Left ventricle myocardium inferior (tissue), 1 donor: Measurements from ENCODE around the gene AGK. TPM values are rescaled to one million over a fixed set of nuclear protein-coding genes. Genes with fewer than 3 reads are reported as not detected.

Experiments
- DNase-seq: peaks from one replicate; pipeline ENCODE4 v3.0.0-alpha.2; 2020
- H3K27ac ChIP-seq: fragments of 200-600 bp; replicated peaks from 2 replicates; pipeline ENCODE4 v1.8.0; 2021
- H3K27me3 ChIP-seq: fragments of 200-600 bp; 2 replicates; pipeline ENCODE4 v1.8.0; 2021; ENCODE audit warnings: low read depth
- H3K36me3 ChIP-seq: fragments of 200-600 bp; 2 replicates; pipeline ENCODE4 v1.8.0; 2021
- H3K4me1 ChIP-seq: fragments of 200-600 bp; 2 replicates; pipeline ENCODE4 v1.8.0; 2021
- H3K4me3 ChIP-seq: fragments of 200-600 bp; 2 replicates; pipeline ENCODE4 v1.8.0; 2021; ENCODE audit warnings: mild to moderate bottlenecking, moderate library complexity
- H3K9me3 ChIP-seq: fragments of 200-600 bp; replicated peaks from 2 replicates; pipeline ENCODE4 v1.8.0; 2021
- intact Hi-C: fragments of 100-400 bp; cut with micrococcal nuclease; formaldehyde crosslinking; loops from one replicate; pipeline ENCODE4 v1.11.0; 2022
- total RNA-seq: library from RNA; stranded (reverse); fragmentation: NEBNext Ultra II Directional; extraction: Animal tissue kit (Norgen Biotek cat#: 25700); gene quantifications from one replicate; pipeline ENCODE4 v1.2.1, GENCODE V29; 2021
- TF ChIP-seq, protein P1 (sequence below): fragments of 200-600 bp; IDR thresholded peaks from 2 replicates; pipeline ENCODE4 v1.8.0; 2021; ENCODE audit warnings: antibody characterized with exemption, mild to moderate bottlenecking, borderline replicate concordance
- donor health status: DM: no; HTN: yes; CAD: no; lungs with severe emphysema.

AGK gene
- total RNA-seq, 1 donor from 2014 or later: 37.8 TPM

DNA sequence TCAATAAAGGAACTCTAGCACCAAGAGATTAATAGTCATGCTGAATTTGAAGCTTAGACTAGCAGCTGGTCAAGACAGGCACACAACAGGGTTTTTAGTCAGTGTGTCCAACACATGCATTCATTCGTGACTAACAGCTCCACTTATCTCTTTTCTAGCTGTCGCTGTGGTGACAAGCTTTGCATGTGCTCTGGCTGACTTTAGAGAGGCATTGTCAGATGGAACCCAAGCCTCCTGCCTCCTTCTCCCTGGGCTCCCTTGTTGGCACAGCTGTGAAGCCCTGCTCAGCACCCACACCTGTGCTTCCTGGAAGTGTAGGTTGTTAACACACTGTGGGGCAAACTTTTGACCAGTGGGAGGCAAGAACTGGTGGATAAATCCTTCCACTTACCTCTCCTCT lies 9.8 kb upstream of the AGK start:
- H3K27ac ChIP-seq: no peak overlapping the region
- intact Hi-C loops: no loop called here
- no peaks in the 10 kb centered on the region for H3K36me3 ChIP-seq
- TF ChIP-seq, protein P1, sequence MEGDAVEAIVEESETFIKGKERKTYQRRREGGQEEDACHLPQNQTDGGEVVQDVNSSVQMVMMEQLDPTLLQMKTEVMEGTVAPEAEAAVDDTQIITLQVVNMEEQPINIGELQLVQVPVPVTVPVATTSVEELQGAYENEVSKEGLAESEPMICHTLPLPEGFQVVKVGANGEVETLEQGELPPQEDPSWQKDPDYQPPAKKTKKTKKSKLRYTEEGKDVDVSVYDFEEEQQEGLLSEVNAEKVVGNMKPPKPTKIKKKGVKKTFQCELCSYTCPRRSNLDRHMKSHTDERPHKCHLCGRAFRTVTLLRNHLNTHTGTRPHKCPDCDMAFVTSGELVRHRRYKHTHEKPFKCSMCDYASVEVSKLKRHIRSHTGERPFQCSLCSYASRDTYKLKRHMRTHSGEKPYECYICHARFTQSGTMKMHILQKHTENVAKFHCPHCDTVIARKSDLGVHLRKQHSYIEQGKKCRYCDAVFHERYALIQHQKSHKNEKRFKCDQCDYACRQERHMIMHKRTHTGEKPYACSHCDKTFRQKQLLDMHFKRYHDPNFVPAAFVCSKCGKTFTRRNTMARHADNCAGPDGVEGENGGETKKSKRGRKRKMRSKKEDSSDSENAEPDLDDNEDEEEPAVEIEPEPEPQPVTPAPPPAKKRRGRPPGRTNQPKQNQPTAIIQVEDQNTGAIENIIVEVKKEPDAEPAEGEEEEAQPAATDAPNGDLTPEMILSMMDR: no peak
- H3K27me3 ChIP-seq: no peaks in the 10 kb centered on the region
- no peaks in the 10 kb centered on the region for H3K9me3 ChIP-seq
- DNase-seq: no peak
- peaks cover 7% of the 10 kb centered on the region for H3K4me1 ChIP-seq
- H3K4me3 ChIP-seq: no peak overlapping the region

DNA sequence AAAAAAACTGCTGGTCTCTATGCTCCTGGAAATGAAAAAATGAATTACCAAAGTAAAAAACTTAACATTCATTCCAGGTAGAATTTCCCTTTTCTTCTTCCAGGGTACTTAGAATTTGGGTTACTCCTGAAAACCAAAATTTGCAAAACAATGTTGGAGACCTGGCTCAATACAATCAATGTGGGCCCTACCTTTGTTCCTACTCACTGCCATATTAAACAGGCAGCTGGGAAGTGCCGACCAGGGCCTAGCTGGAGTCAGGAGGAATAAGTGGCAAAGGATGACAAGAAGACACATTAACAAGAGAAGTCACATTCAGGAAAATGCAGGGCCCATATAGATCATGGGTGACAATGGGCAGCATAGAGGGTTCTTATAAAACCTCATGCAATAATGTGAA lies 6.4 kb upstream of the AGK start:
- intact Hi-C loops: no loop called here
- no peaks in the 10 kb centered on the region for H3K27me3 ChIP-seq
- DNase-seq: no peak
- H3K27ac ChIP-seq: no peak overlapping the region
- H3K4me1 ChIP-seq: peaks cover 7% of the 10 kb centered on the region
- H3K36me3 ChIP-seq: no peaks in the 10 kb centered on the region
- no peaks in the 10 kb centered on the region for H3K9me3 ChIP-seq
- TF ChIP-seq, protein P1: no peak
- H3K4me3 ChIP-seq: no peak overlapping the region

DNA sequence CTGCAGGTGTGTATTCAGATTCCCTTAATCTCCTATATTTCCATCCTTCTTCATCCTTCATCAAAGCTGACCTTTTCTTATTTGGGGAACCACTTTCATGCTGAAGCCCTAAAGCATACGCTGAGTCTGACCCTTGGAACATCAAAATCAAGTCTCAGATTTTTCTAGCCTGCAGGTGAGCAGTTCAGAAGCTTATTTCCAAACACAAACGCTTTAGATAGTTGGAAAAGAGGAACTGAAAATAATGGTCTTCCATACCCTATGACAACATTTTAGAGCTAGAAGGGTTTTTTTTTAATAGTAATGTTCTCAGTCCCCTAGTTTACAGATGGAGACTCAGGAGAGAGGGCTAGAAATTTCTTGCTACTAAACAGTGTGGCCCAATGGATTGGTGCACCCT lies 1.6 kb upstream of the AGK start:
- intact Hi-C loops: no loop called here

DNA sequence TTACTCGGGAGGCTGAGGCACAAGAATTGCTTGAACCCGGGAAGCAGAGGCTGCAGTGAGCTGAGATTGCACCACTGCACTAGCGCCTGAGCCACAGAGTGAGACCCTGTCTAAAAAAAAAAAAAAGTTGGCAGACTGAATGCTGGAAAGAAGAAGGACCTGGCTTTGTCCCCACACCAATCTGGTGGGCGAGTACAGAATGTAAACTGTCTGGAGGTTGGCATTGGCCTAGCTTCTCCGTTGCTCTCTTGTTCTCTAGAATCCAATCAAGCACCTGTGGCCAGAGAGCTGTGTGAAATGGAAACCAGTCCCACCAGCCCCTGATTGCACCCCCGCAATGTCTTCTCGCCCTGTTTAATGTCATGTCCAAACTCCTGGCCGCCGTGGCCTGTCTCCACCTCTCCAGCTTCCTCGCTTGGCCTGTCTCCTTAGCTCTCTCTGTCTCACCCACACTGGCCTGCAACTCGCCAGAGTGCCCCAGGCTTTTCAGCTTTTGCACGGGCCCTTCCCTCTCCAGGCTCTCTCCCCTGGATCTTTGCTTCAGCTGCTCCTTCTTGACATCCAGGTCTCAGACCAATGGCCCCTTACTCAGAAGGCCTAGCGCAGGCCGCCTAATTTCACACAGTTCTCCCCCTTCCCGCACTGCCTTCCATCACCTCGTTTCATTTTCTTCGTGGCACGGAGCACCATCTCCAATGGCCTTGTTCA lies 670 bp upstream of the AGK start:
- H3K36me3 ChIP-seq: peaks cover 2% of the 10 kb centered on the region
- peak overlapping the region; percentile 99 for H3K4me3 ChIP-seq
- intact Hi-C loops: no loop called here
- peak overlapping the region; percentile 86 for H3K27ac ChIP-seq
- no peaks in the 10 kb centered on the region for H3K27me3 ChIP-seq
- peaks cover 31% of the 10 kb centered on the region for H3K4me1 ChIP-seq
- peak; percentile 19 for DNase-seq
- TF ChIP-seq, protein P1: no peak
- no peaks in the 10 kb centered on the region for H3K9me3 ChIP-seq

More for the DNA sequence above, 1.6 kb upstream of the AGK start:
- Histone ChIP-seq H3K36me3 (no peaks in the 10 kb centered on the region), H3K4me1 (peaks cover 31% of the 10 kb centered on the region), H3K27ac (no peak overlapping the region), H3K4me3 (no peak overlapping the region), H3K9me3 (no peaks in the 10 kb centered on the region), H3K27me3 (no peaks in the 10 kb centered on the region)
- no peak for DNase-seq
- TF ChIP-seq, protein P1: no peak

DNA sequence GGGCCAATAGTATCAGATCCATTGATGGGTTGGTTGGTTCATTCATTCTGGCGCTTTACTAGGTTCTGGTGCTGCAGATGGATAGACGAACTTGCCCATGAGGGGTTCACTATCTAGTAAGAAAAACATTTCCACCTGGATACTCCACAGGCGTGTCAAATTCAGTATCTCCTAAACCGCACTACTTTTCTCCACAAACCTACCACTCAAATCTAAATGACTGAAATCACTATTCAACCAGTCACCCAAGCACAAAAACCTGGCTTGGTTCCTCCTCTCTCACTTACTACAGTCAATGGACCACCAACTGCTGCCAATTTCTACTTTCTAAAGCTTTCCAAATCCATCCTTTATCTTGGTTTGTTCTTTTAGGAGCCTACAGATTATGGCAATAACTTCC lies 572 bp downstream of the AGK start:
- TF ChIP-seq, protein P1: no peak
- Histone ChIP-seq H3K36me3 (peaks cover 13% of the 10 kb centered on the region), H3K27ac (peak overlapping the region; percentile 86), H3K4me3 (peak overlapping the region; percentile 99), H3K27me3 (no peaks in the 10 kb centered on the region), H3K4me1 (peaks cover 31% of the 10 kb centered on the region), H3K9me3 (no peaks in the 10 kb centered on the region)
- DNase-seq: no peak
- intact Hi-C loops: no loop called here
